Measurements from ENCODE around the gene GPR176.
A peak's percentile ranks its signal among the peaks of the same experiment; 100 is the strongest.

The GPR176 gene

DNA sequence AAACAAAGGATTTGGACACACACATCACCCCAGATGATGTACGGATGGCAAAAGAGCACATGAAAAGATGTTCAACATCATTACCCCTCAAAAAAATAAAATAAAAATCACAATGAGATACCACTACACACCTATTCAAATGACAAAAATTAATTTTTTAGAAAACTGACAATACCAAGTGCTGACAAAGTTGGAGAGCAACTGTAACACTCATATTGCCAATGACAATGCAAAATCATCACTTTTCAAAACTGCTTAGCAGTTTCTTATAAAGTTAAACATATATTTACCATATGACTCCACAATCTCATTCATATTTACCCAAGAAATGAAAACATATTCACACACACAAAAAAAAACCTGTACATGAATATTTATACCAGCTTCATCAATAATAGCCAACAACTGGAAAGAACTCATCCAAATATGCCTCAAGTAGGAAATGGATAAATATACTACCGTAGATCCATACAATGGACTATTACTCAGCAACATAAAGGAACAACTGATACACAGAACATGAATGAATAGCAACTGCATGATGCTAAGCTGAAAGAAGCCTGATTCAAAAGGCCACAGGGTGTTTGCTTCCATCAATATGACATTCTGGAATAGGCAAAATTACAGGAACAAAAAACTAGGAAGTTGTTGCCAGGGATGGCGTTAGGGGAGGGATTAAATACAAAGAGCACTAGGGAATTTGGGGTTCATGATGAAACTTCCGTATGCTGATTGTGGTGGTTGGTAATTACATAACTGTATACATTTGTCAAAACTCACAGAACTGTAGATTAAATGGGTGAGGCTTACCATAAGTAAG is 138.7 kb downstream of the GPR176 start:
- DNase-seq = no peak

GRCh38 chr15:39778021-39778420 is 142.0 kb downstream of the GPR176 start:
- DNase-seq = no peak

- no peak for DNase-seq
Measured at GRCh38 chr15:39777496-39777895, 142.6 kb downstream of the GPR176 start.

- no peak for DNase-seq
Measured at GRCh38 chr15:39776068-39776467, 144.0 kb downstream of the GPR176 start.

DNA sequence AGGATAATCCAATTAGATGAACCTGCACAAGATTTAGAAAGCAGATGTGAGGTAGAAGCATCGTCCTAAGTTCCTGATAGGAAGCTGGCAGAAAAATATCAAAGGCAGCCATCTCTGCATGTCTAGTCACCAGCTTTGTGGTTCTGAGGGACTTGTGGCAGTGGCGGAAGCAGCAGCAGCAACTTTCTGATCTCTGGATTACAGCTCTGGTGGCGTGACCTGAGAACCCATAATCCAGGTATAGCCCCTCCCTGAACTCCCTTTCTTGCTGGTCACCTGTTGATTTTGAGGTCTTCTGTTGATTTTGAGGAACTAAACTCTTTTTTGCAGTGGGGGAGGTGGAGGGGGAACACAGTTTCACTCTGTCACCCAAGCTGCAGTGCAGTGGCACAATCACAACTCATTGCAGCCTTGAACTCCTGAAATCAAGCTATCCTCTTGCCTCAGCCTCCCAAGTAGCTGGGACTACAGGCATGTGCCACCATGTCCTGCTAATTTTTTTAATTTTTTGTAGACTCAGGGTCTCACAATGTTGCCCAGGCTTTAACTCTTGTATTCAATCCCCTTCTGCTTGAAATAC is 145.3 kb downstream of the GPR176 start:
- no peak for DNase-seq

GRCh38 chr15:39770748-39771689 is 149.0 kb downstream of the GPR176 start:
- DNase-seq = peak; percentile 43

GRCh38 chr15:39767921-39768320 is 152.1 kb downstream of the GPR176 start:
- no peak for DNase-seq

GRCh38 chr15:39761006-39761405 is 159.1 kb downstream of the GPR176 start:
- DNase-seq = no peak

DNA sequence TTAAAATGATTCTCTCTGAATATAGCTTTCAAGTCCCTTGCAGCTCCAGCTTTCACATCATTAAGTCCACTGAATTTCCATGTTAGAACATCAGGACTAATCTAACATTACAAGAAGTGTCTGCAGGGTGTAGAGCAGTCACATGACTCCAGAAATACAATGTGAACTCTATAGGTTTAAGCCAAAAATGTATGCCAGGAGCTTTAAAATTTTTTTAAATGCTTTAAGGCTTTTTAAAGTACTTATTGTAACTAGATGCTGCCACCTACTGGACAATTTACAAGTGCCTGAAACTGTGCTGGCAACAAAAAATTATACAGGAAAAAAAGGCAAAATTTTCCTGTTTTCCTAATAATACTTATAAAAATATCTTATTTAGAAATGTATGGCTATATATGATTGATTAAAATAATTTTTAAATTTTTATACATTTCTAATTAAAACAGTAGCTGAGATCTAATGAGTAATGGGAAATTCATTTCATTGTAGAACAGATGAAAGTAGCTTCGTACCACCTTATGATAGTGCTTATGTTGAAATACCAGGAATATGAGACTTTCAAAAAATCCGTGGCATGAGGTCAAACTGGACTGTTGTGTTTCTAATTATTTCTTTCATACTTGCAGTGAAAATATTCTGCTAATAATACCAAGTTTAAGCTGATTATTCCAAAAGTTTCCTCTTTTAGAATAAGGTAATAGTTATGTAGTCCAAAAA is 163.1 kb downstream of the GPR176 start:
- peak; percentile 59 for DNase-seq

DNA sequence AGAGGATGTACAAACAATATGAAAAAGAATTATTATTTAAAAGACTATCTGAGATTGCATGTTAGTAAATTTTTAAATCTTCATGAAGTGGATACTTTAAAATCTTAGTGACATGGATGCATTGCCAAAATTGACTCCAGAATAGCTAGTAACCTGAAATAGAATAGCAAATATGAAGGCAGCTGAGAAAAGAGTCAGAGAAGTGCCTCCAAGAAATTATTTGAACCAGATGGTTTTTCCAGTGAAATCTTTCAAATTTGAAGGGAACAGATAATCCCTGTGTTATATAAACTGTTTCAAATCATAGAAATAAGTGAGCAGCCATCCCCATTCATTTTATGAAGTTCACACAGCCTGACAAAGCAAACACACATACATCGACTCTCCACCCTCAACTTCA is 167.1 kb downstream of the GPR176 start:
- no peak for DNase-seq

GRCh38 chr15:39752246-39752645 is 167.8 kb downstream of the GPR176 start:
- DNase-seq = peak; percentile 18

Data from kidney glomerular epithelial cell (primary cell).